ENCODE results near the gene SNTB2.
A peak's percentile ranks its signal among the peaks of the same experiment; 100 is the strongest.

The SNTB2 gene

DNA sequence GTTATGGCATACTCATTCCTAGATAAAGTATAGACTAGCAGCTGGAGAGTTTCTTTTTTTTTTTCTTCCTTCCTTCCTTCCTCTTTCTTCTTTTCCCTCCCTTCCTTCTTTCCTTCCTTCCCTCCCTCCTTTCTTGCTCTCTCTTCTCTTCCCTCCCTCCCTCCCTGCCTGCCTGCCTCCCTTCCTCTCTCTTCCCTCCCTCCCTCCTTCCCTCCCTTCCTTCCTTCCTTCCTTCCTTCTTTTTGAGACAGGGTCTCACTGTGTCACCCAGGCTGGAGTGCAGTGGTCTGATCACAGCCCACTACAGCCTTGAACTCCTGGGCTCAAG lies 7.0 kb upstream of the SNTB2 start:
- no peak for DNase-seq (ENCODE audit: low spot score)

DNA sequence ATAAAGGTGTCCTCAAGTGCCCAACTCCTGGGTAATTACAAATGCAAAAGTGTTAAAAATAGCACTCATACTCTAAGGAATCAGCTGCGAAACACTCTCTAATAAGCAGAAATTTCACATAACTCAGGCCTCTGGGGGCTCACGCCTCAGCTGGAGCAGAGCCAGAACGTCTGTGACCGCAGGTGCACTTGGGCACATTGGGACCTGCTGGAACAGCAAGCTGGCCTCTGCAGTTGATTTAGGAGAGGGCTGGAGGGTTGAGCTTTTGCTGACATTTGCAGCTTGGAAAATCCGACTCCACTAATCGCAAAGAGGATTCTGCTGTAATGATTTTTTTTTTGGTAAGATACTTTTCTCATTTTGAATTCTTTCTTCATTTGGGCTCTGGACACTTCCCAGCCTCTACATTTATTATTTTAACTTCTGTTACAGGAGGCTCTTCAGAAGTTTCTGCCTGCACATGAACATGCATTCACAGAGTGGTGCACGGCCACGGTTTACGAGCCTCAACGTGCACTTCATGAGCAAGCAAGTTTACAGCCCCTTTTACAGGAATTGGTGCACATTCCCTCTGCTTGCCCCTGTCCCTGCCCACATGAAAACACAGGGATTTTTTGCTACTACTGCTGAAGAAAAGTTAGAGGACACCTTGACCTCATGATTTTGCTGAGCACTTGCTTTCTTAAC lies 4.1 kb upstream of the SNTB2 start:
- DNase-seq (ENCODE audit: low spot score) = no peak

DNA sequence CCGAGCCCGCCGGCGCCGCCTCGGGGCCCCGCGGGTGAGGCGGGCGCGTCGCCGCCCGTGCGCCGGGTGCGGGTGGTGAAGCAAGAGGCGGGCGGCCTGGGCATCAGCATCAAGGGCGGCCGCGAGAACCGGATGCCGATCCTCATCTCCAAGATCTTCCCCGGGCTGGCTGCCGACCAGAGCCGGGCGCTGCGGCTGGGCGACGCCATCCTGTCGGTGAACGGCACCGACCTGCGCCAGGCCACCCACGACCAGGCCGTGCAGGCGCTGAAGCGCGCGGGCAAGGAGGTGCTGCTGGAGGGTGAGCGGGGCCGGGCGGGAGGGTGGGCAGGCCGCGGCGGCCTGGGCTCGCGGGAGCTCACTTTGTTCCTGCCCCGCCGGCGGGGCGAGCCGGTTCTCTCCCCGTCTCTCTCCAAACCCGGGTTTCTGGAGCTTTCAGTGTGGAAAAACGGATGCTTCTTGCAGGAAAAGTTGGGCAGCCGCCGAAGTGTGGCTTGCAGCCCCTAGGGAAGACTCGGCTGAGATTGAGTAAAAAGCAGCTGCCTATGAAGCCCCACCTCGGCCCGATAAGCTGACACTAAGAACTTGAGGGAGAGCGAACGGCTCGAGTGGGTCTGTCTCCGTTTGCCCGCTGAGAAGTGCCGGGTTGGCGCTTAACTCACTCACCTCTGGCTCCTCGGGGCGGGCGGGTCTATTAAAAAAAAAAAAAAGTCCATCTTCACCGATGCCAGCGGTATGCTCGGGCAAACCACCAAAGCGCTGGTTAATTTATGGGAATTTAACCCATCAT lies 677 bp downstream of the SNTB2 start:
- DNase-seq (ENCODE audit: low spot score) = peak; percentile 32

DNA sequence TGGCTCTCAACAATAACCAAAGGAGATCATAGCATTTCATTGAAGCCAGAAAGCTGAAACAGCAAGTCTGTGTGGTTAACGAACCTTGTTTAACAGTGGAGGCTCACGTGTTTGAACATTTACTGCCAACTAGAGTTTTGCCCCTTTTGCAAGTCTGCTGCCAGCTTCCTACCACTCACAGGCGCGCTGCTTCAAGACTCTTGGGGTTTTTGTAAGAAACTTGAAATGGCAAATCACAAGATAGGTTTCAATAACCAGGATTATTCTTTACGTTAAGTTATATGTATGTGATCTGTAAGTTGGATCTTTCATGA lies 1.2 kb downstream of the SNTB2 start:
- DNase-seq (ENCODE audit: low spot score) = peak; percentile 46

DNA sequence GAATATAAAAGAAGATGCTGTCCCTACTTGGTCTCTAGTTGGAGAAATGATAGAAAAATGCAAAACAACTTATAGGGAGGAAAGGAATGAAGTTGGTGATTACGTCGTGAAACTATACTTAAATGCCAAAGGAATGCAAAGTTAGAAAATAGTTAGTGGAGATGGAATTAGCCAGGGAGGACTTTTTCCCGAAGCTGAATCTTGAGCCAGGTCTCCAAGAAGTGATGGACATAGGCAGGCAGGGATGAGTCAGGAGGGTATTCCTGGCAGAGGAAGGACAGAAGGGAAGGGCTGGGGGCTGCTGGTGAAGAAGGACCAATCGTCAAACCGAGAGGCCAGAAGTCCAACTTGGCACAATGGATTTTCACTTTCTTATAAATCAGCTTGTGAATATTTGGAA lies 1.8 kb downstream of the SNTB2 start:
- no peak for DNase-seq (ENCODE audit: low spot score)

GRCh38 chr16:69190046-69190588 lies 3.2 kb downstream of the SNTB2 start:
- DNase-seq (ENCODE audit: low spot score) = no peak

DNA sequence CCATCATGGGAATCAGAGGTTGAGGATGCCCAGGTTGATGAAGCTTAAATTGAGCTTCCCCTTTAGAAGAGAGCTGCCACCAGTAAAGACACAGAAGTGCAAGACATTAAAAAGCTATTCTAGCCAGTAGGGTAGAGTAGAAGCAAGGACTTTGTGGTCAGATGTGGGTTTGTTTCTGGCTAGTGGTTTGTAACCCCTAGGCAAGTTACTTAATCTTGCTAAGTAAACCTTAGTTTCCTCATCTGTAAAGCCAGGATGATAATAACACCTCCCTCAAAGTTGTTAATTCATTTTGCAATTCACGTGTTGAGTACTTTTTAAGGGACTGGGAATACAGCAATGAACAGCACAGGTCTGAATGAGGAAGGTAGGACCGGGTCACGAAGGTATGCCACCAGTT lies 3.6 kb downstream of the SNTB2 start:
- DNase-seq (ENCODE audit: low spot score) = no peak

DNA sequence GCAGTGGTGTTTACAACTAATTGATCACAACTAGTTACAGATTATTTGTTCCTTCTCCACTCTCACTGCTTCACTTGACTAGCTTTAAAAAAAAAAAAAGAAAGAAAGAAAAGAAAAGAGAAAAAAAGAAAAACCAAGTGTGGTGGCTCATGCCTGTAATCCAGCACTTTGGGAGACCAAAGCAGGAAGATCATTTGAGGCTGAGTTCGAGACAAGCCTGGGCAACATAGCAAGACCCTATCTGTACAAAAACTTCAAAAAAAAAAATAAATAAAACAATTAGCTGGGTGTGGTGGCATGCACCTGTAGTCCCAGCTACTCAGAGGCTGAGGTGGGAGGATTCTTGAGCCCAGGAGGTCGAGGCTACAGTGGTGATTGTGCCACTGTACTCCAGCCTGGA lies 4.2 kb downstream of the SNTB2 start:
- DNase-seq (ENCODE audit: low spot score) = no peak

GRCh38 chr16:69193855-69194254 lies 6.9 kb downstream of the SNTB2 start:
- DNase-seq (ENCODE audit: low spot score) = no peak

DNA sequence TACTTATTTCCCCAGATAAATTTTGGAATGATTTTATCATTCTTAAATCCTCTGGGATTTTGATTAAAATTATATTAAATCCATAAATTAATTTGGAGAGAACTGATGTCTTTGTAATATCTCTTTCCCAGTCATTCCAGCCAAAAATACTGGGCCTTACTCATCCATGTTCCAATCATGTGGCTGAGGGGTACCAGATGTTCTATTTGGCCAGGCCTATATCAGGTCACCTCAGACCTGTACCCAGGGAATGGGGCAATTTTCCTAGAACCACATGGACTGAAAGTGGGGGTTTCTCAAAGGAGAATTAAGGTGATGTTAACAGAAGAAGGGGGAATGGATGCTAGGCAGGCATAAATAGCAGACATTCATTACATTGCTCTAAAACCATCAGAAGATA lies 7.5 kb downstream of the SNTB2 start:
- DNase-seq (ENCODE audit: low spot score) = no peak

DNA sequence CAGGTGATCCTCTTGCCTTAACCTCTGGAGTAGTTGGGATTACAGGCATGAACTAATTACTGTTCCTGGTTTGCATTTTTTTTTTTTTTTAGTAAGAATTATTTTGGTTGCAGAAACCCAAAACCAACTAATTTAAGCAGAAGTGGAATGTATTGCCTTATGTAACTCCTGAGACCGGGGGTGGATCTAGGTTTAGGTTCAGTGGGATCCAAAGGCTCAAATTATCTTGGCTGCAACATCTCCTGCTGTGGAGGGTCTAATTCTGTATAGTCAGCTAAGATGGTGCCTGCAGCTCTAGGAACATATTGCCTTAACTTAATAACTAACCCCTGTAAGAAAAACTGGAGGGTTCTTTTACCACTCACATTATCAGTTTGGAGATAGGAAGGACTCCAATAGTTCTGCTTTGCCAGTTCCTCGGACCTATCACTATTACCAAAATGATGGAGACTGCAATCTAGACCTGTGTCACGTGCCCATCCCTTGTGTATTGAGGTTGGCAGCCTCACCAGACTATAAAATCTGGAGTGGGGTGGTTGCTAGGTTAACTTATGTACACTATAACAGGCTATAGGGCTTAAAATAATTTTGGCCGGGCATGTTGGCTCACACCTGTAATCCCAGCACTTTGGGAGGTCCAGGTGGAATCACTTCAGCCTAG lies 8.5 kb downstream of the SNTB2 start:
- DNase-seq (ENCODE audit: low spot score) = peak; percentile 33

DNA sequence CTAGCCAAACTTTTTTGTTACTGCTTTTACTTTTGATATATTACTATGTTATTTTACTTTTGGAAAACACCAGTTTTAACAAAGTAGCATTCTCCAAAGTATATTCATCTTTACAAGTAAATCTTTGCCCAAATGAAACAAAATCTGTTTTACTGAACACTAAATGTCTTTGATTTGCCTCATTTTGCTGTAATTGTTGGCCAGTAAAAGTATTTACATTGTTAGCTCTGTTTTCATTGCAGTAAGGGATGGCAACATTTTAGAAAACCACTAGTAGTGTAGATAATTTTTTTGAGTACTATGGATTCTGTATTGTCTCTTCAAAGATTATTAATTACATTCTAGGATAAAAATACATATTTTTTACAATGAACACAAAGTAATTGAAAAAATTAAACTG lies 10.6 kb downstream of the SNTB2 start:
- DNase-seq (ENCODE audit: low spot score) = no peak

GRCh38 chr16:69199382-69199781 lies 12.4 kb downstream of the SNTB2 start:
- no peak for DNase-seq (ENCODE audit: low spot score)

- no peak for DNase-seq (ENCODE audit: low spot score)
These were observed 14.3 kb downstream of the SNTB2 start for GRCh38 chr16:69201291-69201690.

GRCh38 chr16:69201787-69202186 lies 14.8 kb downstream of the SNTB2 start:
- DNase-seq (ENCODE audit: low spot score) = no peak

DNA sequence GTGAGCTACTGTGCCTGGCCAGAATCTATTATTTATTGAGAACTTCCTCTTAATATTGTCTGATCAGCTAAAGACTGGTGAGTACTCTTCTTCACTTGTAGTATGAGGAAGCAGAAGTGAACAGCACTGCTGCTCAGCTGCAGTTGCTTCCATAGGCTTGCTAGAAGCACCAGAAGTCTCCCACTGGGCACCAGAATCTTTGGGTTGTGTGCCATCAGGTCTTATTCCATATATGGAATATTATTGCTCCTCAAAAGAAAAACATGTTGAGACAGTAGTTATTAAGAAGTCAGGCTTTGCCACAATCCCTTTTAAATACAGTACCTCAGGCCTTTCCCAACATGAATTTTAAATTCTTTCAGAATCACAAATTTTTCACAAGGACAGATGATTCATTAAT lies 17.2 kb downstream of the SNTB2 start:
- no peak for DNase-seq (ENCODE audit: low spot score)

GRCh38 chr16:69209735-69210134 lies 22.8 kb downstream of the SNTB2 start:
- no peak for DNase-seq (ENCODE audit: low spot score)

- no peak for DNase-seq (ENCODE audit: low spot score)
These were observed 30.5 kb downstream of the SNTB2 start for GRCh38 chr16:69217433-69217832.

DNA sequence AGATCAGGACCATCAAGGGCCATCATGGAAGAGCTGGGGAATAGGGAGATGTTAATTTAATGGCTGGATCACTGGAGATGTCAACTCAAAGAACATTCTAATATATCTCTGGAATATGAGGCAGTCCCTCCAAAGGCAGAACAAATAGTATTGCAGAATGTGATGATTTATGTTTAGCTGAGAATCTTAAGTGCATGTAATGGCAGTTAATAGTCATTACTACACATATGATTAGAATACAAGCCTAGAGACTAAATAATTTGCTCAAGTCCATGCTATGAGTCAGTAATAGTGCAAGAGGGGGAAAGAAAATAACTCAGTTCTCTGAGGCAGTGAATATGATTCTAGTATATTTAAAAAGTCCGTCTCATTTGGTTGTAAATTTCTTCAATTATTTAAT lies 32.3 kb downstream of the SNTB2 start:
- no peak for DNase-seq (ENCODE audit: low spot score)

DNA sequence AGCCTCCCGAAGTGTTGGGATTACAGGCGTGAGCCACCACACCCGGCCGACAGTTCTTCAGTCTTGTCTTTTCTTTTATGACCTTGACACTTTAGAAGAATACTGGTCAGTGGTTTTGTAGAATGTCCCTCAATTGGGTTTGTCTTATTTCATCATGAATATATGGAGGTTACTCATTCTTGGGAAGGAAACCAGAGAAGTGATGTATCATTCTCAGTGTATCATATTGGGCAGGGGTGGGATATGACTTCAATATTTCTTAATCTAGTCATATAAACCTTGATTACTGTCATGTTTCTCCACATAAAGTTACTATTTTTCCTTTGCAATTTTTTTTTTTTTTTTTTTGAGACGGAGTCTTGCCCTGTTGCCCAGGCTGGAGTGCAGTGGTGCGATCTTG lies 36.9 kb downstream of the SNTB2 start:
- no peak for DNase-seq (ENCODE audit: low spot score)

DNA sequence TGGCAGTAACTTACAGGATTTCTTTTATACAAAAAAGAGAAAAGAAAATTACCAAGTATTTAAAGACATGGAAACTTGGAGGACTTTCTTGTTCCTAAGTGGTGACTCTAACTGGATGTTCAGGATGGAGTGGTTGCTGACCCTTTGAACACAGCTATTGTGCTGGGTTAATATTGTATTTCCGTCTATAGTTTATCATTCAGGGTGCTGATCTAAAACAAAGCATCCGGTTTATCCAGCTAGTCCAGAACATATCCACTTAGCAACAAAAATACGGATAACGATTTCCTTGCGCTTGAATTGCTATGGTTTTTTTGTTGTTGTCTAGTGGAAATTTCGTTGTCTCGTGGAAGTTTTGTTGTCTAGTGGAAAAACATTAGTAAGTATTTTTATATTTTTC lies 38.2 kb downstream of the SNTB2 start:
- DNase-seq (ENCODE audit: low spot score) = no peak

DNA sequence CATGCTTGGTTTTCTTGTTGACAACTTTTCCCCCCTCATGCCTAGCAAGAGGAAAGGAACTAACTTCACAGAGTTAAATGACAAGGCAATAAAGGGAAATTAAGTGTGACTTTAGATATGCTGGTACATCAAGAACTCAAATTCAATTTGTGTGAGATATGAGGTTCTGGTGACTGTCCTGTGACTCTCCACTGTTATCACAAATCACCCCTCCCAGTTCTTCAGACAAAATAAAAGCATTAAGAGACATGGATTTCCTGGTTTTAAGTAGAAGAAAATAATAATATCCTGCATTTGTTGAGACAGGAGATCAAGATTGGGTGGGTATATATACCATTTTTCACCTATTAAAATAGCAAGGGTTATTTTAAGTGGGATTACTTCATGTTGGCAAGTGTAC lies 46.2 kb downstream of the SNTB2 start:
- no peak for DNase-seq (ENCODE audit: low spot score)

- no peak for DNase-seq (ENCODE audit: low spot score)
These were observed 47.5 kb downstream of the SNTB2 start for GRCh38 chr16:69234460-69234859.

Data from putamen (tissue), 1 donor.